Muscle of leg (tissue), 11 donors: Measurements from ENCODE around the gene ELOA. TPM values are rescaled to one million over a fixed set of nuclear protein-coding genes. Genes with fewer than 3 reads are reported as not detected.

ENCODE experiments used
- DNase-seq: peaks from one replicate; pipeline ENCODE4 v3.0.0; 2013
- H3K27ac ChIP-seq: one replicate; pipeline ENCODE4 v1.5.1; 2013; ENCODE audit warnings: mild to moderate bottlenecking, low read length, control low read depth
- H3K27me3 ChIP-seq: one replicate; pipeline ENCODE4 v1.6.1; 2013; ENCODE audit warnings: low read length; ENCODE audit not compliant: control insufficient read depth, insufficient read depth
- H3K36me3 ChIP-seq: one replicate; pipeline ENCODE4 v1.6.1; 2013; ENCODE audit warnings: low read length; ENCODE audit not compliant: control insufficient read depth, insufficient read depth
- H3K4me1 ChIP-seq: one replicate; pipeline ENCODE4 v1.6.1; 2013; ENCODE audit warnings: low read length; ENCODE audit not compliant: control insufficient read depth, insufficient read depth
- H3K4me3 ChIP-seq: one replicate; pipeline ENCODE4 v1.5.1; 2013; ENCODE audit warnings: low read length, control low read depth
- H3K9me3 ChIP-seq: replicated peaks from 2 replicates; pipeline ENCODE4 v1.6.1; 2013; ENCODE audit warnings: low read depth, low read length; ENCODE audit not compliant: control insufficient read depth
- WGBS: methylation state at CpG from one replicate; pipeline ENCODE4 v1.1.5; 2013; ENCODE audit warnings: missing lambda C conversion rate; ENCODE audit not compliant: insufficient coverage; 5-methylcytosine and 5-hydroxymethylcytosine counted together
- polyA plus RNA-seq, 8 donors: library from polyadenylated mRNA; unstranded; fragments of 120-200 nt; gene quantifications; one replicate each; pipeline versions ENCODE4 v1.2.1 to v1.2.3, GENCODE V29; 2013; ENCODE audit warnings: inconsistent platforms in 1 of 8, low replicate concordance in 1 of 8; ENCODE audit not compliant: insufficient read length in 8 of 8, insufficient read depth in 1 of 8
- total RNA-seq: library from RNA; stranded (reverse); fragments of 120-200 nt; gene quantifications from one replicate; pipeline ENCODE4 v1.2.4, GENCODE V29; 2013

Gene ELOA
- total and polyA plus RNA-seq, 9 donors, result 21.5 to 32.0 (median 27.2) TPM

- WGBS, result 100% methylated on average over 1 of the region's 2 CpGs
- H3K27me3 ChIP-seq, result no peaks in the 10 kb centered on the region
- H3K4me1 ChIP-seq, result no peaks in the 10 kb centered on the region
- H3K36me3 ChIP-seq, result peaks cover 57% of the 10 kb centered on the region
- no peak for DNase-seq
- H3K27ac ChIP-seq, result no peak overlapping the region
- no peak overlapping the region for H3K4me3 ChIP-seq
- H3K9me3 ChIP-seq, result no peaks in the 10 kb centered on the region
Measured at GRCh38 chr1:23701310-23701709, 42.0 kb upstream of the ELOA start.

- Histone ChIP-seq H3K4me3 (no peak overlapping the region), H3K27ac (no peak overlapping the region), H3K9me3 (no peaks in the 10 kb centered on the region), H3K36me3 (peaks cover 51% of the 10 kb centered on the region), H3K27me3 (no peaks in the 10 kb centered on the region), H3K4me1 (no peaks in the 10 kb centered on the region)
- DNase-seq, result no peak
- WGBS, result 100% methylated on average over 1 of the region's 5 CpGs
Measured at GRCh38 chr1:23701996-23702395, 41.3 kb upstream of the ELOA start.

GRCh38 chr1:23704834-23705495 lies 38.3 kb upstream of the ELOA start:
- no CpG with 5 or more reads among the region's 6 CpGs for WGBS
- DNase-seq, result no peak

GRCh38 chr1:23709229-23709628 lies 34.0 kb upstream of the ELOA start:
- no peaks in the 10 kb centered on the region for H3K27me3 ChIP-seq
- no peaks in the 10 kb centered on the region for H3K4me1 ChIP-seq
- DNase-seq, result no peak
- H3K36me3 ChIP-seq, result peaks cover 8% of the 10 kb centered on the region
- H3K4me3 ChIP-seq, result no peak overlapping the region
- no peaks in the 10 kb centered on the region for H3K9me3 ChIP-seq
- 87% methylated on average over 4 of the region's 4 CpGs for WGBS
- no peak overlapping the region for H3K27ac ChIP-seq

More at GRCh38 chr1:23704834-23705495, 38.3 kb upstream of the ELOA start:
- Histone ChIP-seq H3K27me3 (no peaks in the 10 kb centered on the region), H3K4me1 (no peaks in the 10 kb centered on the region), H3K27ac (no peak overlapping the region), H3K4me3 (no peak overlapping the region), H3K36me3 (peaks cover 27% of the 10 kb centered on the region), H3K9me3 (no peaks in the 10 kb centered on the region)

- no peaks in the 10 kb centered on the region for H3K36me3 ChIP-seq
- 40% methylated on average over 3 of the region's 3 CpGs for WGBS
- H3K27ac ChIP-seq, result no peak overlapping the region
- H3K4me3 ChIP-seq, result no peak overlapping the region
- H3K4me1 ChIP-seq, result peaks cover 3% of the 10 kb centered on the region
- H3K9me3 ChIP-seq, result no peaks in the 10 kb centered on the region
- no peaks in the 10 kb centered on the region for H3K27me3 ChIP-seq
- DNase-seq, result no peak
Measured at GRCh38 chr1:23718482-23718881, 24.8 kb upstream of the ELOA start.

- Histone ChIP-seq H3K4me1 (peaks cover 3% of the 10 kb centered on the region), H3K27me3 (no peaks in the 10 kb centered on the region), H3K4me3 (no peak overlapping the region), H3K27ac (no peak overlapping the region), H3K9me3 (no peaks in the 10 kb centered on the region), H3K36me3 (no peaks in the 10 kb centered on the region)
- DNase-seq, result no peak
- 100% methylated on average over 1 of the region's 3 CpGs for WGBS
Measured at GRCh38 chr1:23719162-23719820, 24.0 kb upstream of the ELOA start.

GRCh38 chr1:23720256-23720995 lies 22.8 kb upstream of the ELOA start:
- Histone ChIP-seq H3K4me1 (peaks cover 3% of the 10 kb centered on the region), H3K27me3 (no peaks in the 10 kb centered on the region), H3K4me3 (no peak overlapping the region), H3K36me3 (no peaks in the 10 kb centered on the region), H3K9me3 (no peaks in the 10 kb centered on the region), H3K27ac (no peak overlapping the region)
- DNase-seq, result no peak
- WGBS, result 84% methylated on average over 5 of the region's 10 CpGs

- Histone ChIP-seq H3K4me1 (peaks cover 3% of the 10 kb centered on the region), H3K4me3 (no peak overlapping the region), H3K27me3 (no peaks in the 10 kb centered on the region), H3K36me3 (no peaks in the 10 kb centered on the region), H3K27ac (no peak overlapping the region), H3K9me3 (no peaks in the 10 kb centered on the region)
- 64% methylated on average over 3 of the region's 3 CpGs for WGBS
- DNase-seq, result no peak
Measured at GRCh38 chr1:23722652-23723051, 20.6 kb upstream of the ELOA start.

GRCh38 chr1:23726686-23727085 lies 16.6 kb upstream of the ELOA start:
- no CpG with 5 or more reads among the region's 2 CpGs for WGBS
- Histone ChIP-seq H3K4me3 (no peak overlapping the region), H3K27me3 (no peaks in the 10 kb centered on the region), H3K9me3 (no peaks in the 10 kb centered on the region), H3K27ac (no peak overlapping the region), H3K36me3 (no peaks in the 10 kb centered on the region), H3K4me1 (no peaks in the 10 kb centered on the region)
- no peak for DNase-seq

- Histone ChIP-seq H3K9me3 (no peaks in the 10 kb centered on the region), H3K27ac (no peak overlapping the region), H3K36me3 (no peaks in the 10 kb centered on the region), H3K4me1 (no peaks in the 10 kb centered on the region), H3K4me3 (no peak overlapping the region), H3K27me3 (no peaks in the 10 kb centered on the region)
- peak; percentile 14 for DNase-seq
- WGBS, result 77% methylated on average over 6 of the region's 9 CpGs
Measured at GRCh38 chr1:23727362-23727811, 15.9 kb upstream of the ELOA start.
